Brain microvascular endothelial cell (primary cell): ENCODE measurements around the gene SH3PXD2A.

Source experiments
- DNase-seq: peaks from one replicate; pipeline ENCODE4 v3.0.0-alpha.2; 2020
- H3K27ac ChIP-seq: fragments of 250-450 bp; sonication (Bioruptor Pico); 2 replicates; pipeline ENCODE4 v1.5.1; 2020; ENCODE audit warnings: mild to moderate bottlenecking, moderate library complexity
- H3K27me3 ChIP-seq: fragments of 250-450 bp; sonication (Bioruptor Pico); replicated peaks from 2 replicates; pipeline ENCODE4 v1.5.1; 2020; ENCODE audit warnings: mild to moderate bottlenecking
- H3K36me3 ChIP-seq: fragments of 250-450 bp; sonication (Bioruptor Pico); replicated peaks from 2 replicates; pipeline ENCODE4 v1.5.1; 2020; ENCODE audit warnings: mild to moderate bottlenecking
- H3K4me3 ChIP-seq: 2 replicates; pipeline ENCODE4 v1.5.1; 2011; ENCODE audit warnings: low read depth, mild to moderate bottlenecking, control low read depth, low read length, moderate library complexity
- CTCF ChIP-seq: IDR thresholded peaks from 2 replicates; pipeline ENCODE4 v1.5.1; 2011; ENCODE audit warnings: low read depth, mild to moderate bottlenecking, moderate library complexity, low read length, control low read depth, inconsistent platforms; ENCODE audit errors: missing control alignments
- in situ Hi-C: cut with HindIII; loops from 2 replicates; pipeline ENCODE4 v1.10.0; 2017; ENCODE audit warnings: low sequenced_read_pairs, low pct_ligation_motif_present

The SH3PXD2A gene

GRCh38 chr10:103843854-103844570 is 11.4 kb downstream of the SH3PXD2A start:
- Histone ChIP-seq H3K36me3 (no peaks in the 10 kb centered on the region), H3K4me3 (no peak overlapping the region), H3K27me3 (no peaks in the 10 kb centered on the region), H3K27ac (no peak overlapping the region)
- in situ Hi-C loops: no loop called here
- no peak for DNase-seq
- no peak for TF ChIP-seq CTCF

GRCh38 chr10:103843045-103843444 is 12.3 kb downstream of the SH3PXD2A start:
- no peak overlapping the region for H3K27ac ChIP-seq
- no peak for TF ChIP-seq CTCF
- H3K27me3 ChIP-seq: no peaks in the 10 kb centered on the region
- no peak overlapping the region for H3K4me3 ChIP-seq
- no peak for DNase-seq
- in situ Hi-C loops: no loop called here
- H3K36me3 ChIP-seq: no peaks in the 10 kb centered on the region

- H3K4me3 ChIP-seq: no peak overlapping the region
- no peak for TF ChIP-seq CTCF
- DNase-seq: no peak
- in situ Hi-C loops: no loop called here
- H3K36me3 ChIP-seq: no peaks in the 10 kb centered on the region
- no peak overlapping the region for H3K27ac ChIP-seq
- H3K27me3 ChIP-seq: no peaks in the 10 kb centered on the region
Observed at GRCh38 chr10:103842605-103843004, 12.8 kb downstream of the SH3PXD2A start.

GRCh38 chr10:103841519-103841918 is 13.9 kb downstream of the SH3PXD2A start:
- H3K36me3 ChIP-seq: no peaks in the 10 kb centered on the region
- TF ChIP-seq CTCF: no peak
- H3K4me3 ChIP-seq: no peak overlapping the region
- no peaks in the 10 kb centered on the region for H3K27me3 ChIP-seq
- no peak overlapping the region for H3K27ac ChIP-seq
- DNase-seq: no peak
- in situ Hi-C loops: no loop called here

- Histone ChIP-seq H3K27ac (no peak overlapping the region), H3K27me3 (no peaks in the 10 kb centered on the region), H3K4me3 (no peak overlapping the region), H3K36me3 (no peaks in the 10 kb centered on the region)
- no peak for DNase-seq
- in situ Hi-C loops: no loop called here
- TF ChIP-seq CTCF: no peak
Observed at GRCh38 chr10:103840740-103841070, 14.7 kb downstream of the SH3PXD2A start.
